Measurements from ENCODE around the gene EVPLL.
"Not testable (repeated sequence)": the region's sequence is repeated elsewhere in the genome, so short reads cannot be mapped to it uniquely, and the experiment has no call there.

Gene EVPLL

GRCh38 chr17:18363101-18364049, 14.2 kb upstream of the EVPLL start, which contains the start of gene SHMT1:
Gene SHMT1 (minus strand): TSS chr17:18363550. CDS start chr17:18355981, 7,569 bp downstream.
- no peaks in the 10 kb centered on the region for H3K9me3 ChIP-seq
- H3K4me1 ChIP-seq: peaks cover 8% of the 10 kb centered on the region
- peaks cover 18% of the 10 kb centered on the region for H3K36me3 ChIP-seq (replicated peaks)
- in situ Hi-C loops (cut with MboI; ENCODE audit: low sequenced_read_pairs): loop anchor here (25.0 kb wide), 1 partner anchor 199 kb away; no protein-coding TSS in a partner anchor
- H3K27me3 ChIP-seq (ENCODE audit: low read depth): no peaks in the 10 kb centered on the region
- DNase-seq (ENCODE audit: low spot score in 2 of 2): peak; percentile 95 to 96
- peak within 1 kb of the TSS; percentile 87 for H3K4me3 ChIP-seq

DNA sequence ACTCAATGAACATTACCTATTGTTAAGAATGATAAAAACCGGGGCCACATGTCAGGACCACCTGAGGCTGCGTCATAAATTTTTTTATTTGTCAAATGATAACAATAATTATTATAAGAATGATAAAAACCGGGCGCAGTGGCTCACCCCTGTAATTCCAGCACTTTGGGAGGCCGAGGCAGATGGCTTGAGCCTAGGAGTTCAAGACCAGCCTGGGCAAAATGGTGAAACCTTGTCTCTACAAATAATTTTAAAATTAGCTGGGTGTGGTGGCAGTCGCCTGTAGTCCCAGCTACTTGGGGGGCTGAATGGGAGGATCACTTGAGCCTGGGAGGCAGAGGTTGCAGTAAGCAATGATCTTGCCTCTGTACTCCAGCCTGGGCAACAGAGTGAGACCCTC, 13.4 kb upstream of the EVPLL start:
- in situ Hi-C loops (cut with MboI; ENCODE audit: low sequenced_read_pairs): loop anchor here (25.0 kb wide), 1 partner anchor 198 kb away; no protein-coding TSS in a partner anchor
- Histone ChIP-seq H3K27me3 (ENCODE audit: low read depth) (no peaks in the 10 kb centered on the region), H3K4me3 (no peak overlapping the region), H3K4me1 (peaks cover 8% of the 10 kb centered on the region), H3K9me3 (no peaks in the 10 kb centered on the region), H3K36me3 (replicated peaks) (peaks cover 11% of the 10 kb centered on the region)
- no peak for DNase-seq (ENCODE audit: low spot score in 2 of 2)

DNA sequence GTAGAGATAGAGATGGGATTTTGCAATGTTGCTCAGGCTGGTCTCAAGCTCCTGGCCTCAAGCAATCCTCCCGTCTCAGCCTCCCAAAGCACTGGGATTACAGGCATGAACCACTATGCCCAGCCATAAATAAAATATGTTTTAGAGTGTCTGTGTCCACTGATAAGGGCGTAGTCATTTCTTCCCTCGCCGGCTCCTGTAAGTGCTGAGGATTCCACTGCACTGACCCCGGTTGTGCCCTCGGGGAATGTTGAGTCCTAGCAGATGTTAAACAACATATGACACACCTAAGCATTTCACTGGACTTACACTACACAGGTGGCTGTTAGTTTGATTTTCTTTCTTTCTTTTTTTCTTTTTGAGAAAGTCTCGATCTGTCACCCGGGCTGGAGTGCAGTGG, 8.6 kb upstream of the EVPLL start:
- H3K9me3 ChIP-seq: no peaks in the 10 kb centered on the region
- no peak overlapping the region for H3K4me3 ChIP-seq
- no peaks in the 10 kb centered on the region for H3K4me1 ChIP-seq
- no peaks in the 10 kb centered on the region for H3K27me3 ChIP-seq (ENCODE audit: low read depth)
- no peaks in the 10 kb centered on the region for H3K36me3 ChIP-seq (replicated peaks)
- no peak for DNase-seq (ENCODE audit: low spot score in 2 of 2)
- in situ Hi-C loops (cut with MboI; ENCODE audit: low sequenced_read_pairs): loop anchor here (25.0 kb wide), 1 partner anchor 193 kb away; no protein-coding TSS in a partner anchor

GRCh38 chr17:18370761-18371160, 6.8 kb upstream of the EVPLL start:
- in situ Hi-C loops (cut with MboI; ENCODE audit: low sequenced_read_pairs): loop anchor here (25.0 kb wide), 1 partner anchor 192 kb away; no protein-coding TSS in a partner anchor
- DNase-seq (ENCODE audit: low spot score in 2 of 2): no peak
- no peaks in the 10 kb centered on the region for H3K36me3 ChIP-seq (replicated peaks)

GRCh38 chr17:18371455-18371854, 6.1 kb upstream of the EVPLL start:
- Histone ChIP-seq H3K36me3 (replicated peaks) (no peaks in the 10 kb centered on the region), H3K9me3 (no peaks in the 10 kb centered on the region; the same call in 1 of the 2 replicates), H3K4me3 (no peak overlapping the region), H3K27me3 (ENCODE audit: low read depth) (no peaks in the 10 kb centered on the region), H3K4me1 (no peaks in the 10 kb centered on the region)
- in situ Hi-C loops (cut with MboI; ENCODE audit: low sequenced_read_pairs): loop anchor here (25.0 kb wide), 1 partner anchor 191 kb away; no protein-coding TSS in a partner anchor
- no peak for DNase-seq (ENCODE audit: low spot score in 2 of 2)

More at GRCh38 chr17:18370761-18371160, 6.8 kb upstream of the EVPLL start:
- Histone ChIP-seq H3K4me1 (no peaks in the 10 kb centered on the region), H3K9me3 (no peaks in the 10 kb centered on the region; the same call in 1 of the 2 replicates), H3K27me3 (ENCODE audit: low read depth) (no peaks in the 10 kb centered on the region), H3K4me3 (no peak overlapping the region)

DNA sequence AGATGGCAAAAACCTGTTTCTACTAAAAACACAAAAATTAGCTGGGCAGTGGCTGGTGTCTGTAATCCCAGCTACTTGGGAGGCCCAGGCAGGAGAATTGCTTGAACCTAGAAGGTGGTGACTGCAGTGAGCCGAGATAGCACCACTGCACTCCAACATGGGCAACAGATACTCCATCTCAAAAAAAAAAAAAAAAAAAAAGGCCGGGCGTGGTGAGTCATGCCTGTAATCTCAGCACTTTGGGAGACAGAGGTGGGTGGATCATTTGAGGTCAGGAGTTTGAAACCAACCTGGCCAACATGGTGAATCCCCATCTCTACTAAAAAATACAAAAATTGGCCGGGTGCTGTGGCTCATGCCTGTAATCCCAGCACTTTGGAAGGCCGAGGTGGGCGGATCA, 4.4 kb upstream of the EVPLL start:
- not testable (repeated sequence) for H3K9me3 ChIP-seq; DNase-seq (ENCODE audit: low spot score in 2 of 2)
- in situ Hi-C loops (cut with MboI; ENCODE audit: low sequenced_read_pairs): loop anchor here (25.0 kb wide), 1 partner anchor 189 kb away; no protein-coding TSS in a partner anchor

DNA sequence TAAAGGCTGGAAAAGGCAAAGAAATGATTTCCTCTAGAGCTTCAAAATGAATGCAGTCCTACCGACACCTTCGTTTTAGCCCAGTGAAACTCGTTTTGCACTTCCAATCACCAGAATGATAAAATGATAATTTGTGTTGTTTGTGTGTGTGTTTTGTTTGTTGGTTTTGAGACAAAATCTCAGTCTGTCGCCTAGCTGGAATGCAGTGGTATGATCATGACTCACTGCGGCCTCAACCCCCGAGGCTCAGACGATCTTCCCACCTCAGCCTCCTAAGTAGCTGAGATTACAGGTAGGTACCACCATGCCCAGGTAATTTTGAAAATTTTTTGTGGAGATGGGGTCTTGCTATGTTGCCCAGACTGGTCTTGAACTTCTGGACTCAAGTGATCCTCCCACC, 3.4 kb upstream of the EVPLL start:
- no peak for DNase-seq (ENCODE audit: low spot score in 2 of 2)
- no peak overlapping the region for H3K4me3 ChIP-seq

More for the DNA sequence above, 4.4 kb upstream of the EVPLL start:
- not testable (repeated sequence) for H3K4me3 ChIP-seq; H3K36me3 ChIP-seq (replicated peaks); H3K27me3 ChIP-seq (ENCODE audit: low read depth); H3K4me1 ChIP-seq

DNA sequence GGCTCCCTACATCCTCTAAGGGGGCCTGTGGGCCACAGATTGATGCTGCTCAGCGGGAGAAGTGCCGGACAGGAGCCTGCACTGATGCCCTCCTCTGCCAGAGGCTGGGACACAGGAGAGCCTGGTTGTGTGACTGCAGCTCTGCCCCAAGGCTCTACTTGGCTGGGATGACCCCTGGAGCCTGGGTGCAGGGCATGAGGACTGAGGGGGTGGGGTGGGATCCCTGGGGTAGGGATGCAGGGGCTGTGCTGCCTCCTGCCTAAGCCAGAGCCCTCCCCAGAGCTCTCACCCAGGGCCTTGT, 577 bp downstream of the EVPLL start:
- H3K27me3 ChIP-seq (ENCODE audit: low read depth): no peaks in the 10 kb centered on the region
- H3K4me1 ChIP-seq: no peaks in the 10 kb centered on the region
- no peaks in the 10 kb centered on the region; the same call in 1 of the 2 replicates for H3K9me3 ChIP-seq
- H3K36me3 ChIP-seq (replicated peaks): no peaks in the 10 kb centered on the region
- no peak overlapping the region for H3K4me3 ChIP-seq
- in situ Hi-C loops (cut with MboI; ENCODE audit: low sequenced_read_pairs): loop anchor here (25.0 kb wide), 1 partner anchor 1566 kb away; no protein-coding TSS in a partner anchor
- no peak for DNase-seq (ENCODE audit: low spot score in 2 of 2)

More for the DNA sequence above, 3.4 kb upstream of the EVPLL start:
- Histone ChIP-seq H3K9me3 (no peaks in the 10 kb centered on the region; the same call in 1 of the 2 replicates), H3K36me3 (replicated peaks) (no peaks in the 10 kb centered on the region), H3K27me3 (ENCODE audit: low read depth) (no peaks in the 10 kb centered on the region), H3K4me1 (no peaks in the 10 kb centered on the region)
- in situ Hi-C loops (cut with MboI; ENCODE audit: low sequenced_read_pairs): loop anchor here (25.0 kb wide), 1 partner anchor 188 kb away; no protein-coding TSS in a partner anchor

- H3K9me3 ChIP-seq; H3K4me1 ChIP-seq; H3K4me3 ChIP-seq; H3K36me3 ChIP-seq (replicated peaks); DNase-seq (ENCODE audit: low spot score in 2 of 2); H3K27me3 ChIP-seq (ENCODE audit: low read depth): not testable (repeated sequence)
- in situ Hi-C loops (cut with MboI; ENCODE audit: low sequenced_read_pairs): loop anchor here (25.0 kb wide), 1 partner anchor 1566 kb away; no protein-coding TSS in a partner anchor
Measured at GRCh38 chr17:18378614-18379013, 1.0 kb downstream of the EVPLL start.

- Histone ChIP-seq H3K27me3 (ENCODE audit: low read depth) (no peaks in the 10 kb centered on the region), H3K36me3 (replicated peaks) (no peaks in the 10 kb centered on the region), H3K4me1 (no peaks in the 10 kb centered on the region), H3K9me3 (no peaks in the 10 kb centered on the region; the same call in 1 of the 2 replicates), H3K4me3 (no peak overlapping the region)
- DNase-seq (ENCODE audit: low spot score in 2 of 2): no peak
- in situ Hi-C loops (cut with MboI; ENCODE audit: low sequenced_read_pairs): loop anchor here (25.0 kb wide), 1 partner anchor 1567 kb away; no protein-coding TSS in a partner anchor
Measured at GRCh38 chr17:18379246-18380146, 1.9 kb downstream of the EVPLL start.

DNA sequence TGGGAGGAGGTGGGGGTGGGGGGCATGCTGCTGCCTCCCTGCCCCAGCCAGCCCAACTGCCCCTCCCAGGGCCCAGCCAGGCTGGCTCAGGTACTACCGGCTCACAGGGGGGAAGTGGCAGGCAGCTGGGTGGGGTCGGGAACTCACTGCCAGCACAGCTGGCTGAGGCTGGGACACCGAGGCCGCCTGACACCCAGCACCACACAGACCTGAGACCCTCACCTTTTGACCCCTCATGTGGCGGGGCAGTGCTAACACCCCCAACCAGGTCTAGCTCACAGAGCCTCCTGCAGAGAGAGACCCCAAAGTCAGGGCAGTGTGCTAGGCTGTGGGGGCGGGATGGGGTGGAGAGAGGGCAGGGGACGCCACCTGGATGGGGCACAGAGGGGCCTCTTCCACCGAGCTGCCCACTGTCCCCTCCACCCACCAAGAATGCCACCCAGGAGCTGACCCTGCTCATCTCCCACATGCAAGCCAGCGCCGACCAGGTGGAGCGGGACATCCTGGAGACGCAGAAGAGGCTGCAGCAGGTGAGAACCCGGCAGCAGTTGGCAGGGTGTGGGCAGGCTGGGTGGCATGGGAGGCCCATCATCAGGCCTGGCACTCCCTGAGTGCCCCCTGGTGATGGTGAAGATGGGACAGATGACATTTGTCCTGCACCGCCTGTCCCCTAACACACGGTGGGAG, 3.0 kb downstream of the EVPLL start:
- no peaks in the 10 kb centered on the region for H3K27me3 ChIP-seq (ENCODE audit: low read depth)
- in situ Hi-C loops (cut with MboI; ENCODE audit: low sequenced_read_pairs): loop anchor here (25.0 kb wide), 1 partner anchor 1568 kb away; no protein-coding TSS in a partner anchor
- H3K36me3 ChIP-seq (replicated peaks): no peaks in the 10 kb centered on the region
- no peaks in the 10 kb centered on the region for H3K9me3 ChIP-seq
- no peak overlapping the region for H3K4me3 ChIP-seq
- DNase-seq (ENCODE audit: low spot score in 2 of 2): no peak
- no peaks in the 10 kb centered on the region for H3K4me1 ChIP-seq

DNA sequence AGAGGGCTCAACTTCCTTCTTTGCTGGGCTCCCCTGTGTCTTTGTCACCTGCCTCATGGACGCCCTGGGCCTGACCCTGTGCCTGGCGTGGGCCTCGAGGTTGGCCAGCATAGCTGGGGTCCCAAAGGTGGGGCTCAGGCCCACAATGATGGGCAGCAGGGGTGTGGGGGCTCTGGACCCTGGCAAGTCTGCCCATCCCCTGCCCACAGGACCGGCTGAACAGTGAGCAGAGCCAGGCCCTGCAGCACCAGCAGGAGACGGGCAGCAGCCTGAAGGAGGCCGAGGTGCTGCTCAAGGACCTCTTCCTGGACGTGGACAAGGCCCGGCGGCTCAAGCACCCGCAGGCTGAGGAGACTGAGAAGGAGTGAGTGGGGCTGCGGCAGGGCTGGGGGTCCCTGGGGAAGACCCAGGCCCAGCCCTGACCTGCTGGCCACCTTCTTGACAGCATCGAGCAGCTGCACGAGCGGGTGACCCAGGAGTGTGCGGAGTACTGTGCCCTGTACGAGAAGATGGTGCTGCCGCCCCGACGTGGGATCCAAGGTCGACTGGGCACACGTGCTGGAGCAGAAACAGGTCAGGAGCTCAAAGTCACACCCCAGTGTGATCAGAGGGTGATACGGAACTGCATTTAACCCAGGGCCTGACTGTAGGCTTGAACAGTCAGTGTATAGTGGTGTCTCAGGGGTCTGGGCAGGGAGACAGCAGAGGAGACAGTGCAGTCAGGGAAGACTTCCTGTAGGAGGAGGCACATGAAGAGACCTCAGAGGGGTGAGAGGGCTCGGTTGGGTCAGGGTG, 3.8 kb downstream of the EVPLL start:
- Histone ChIP-seq H3K9me3 (no peaks in the 10 kb centered on the region), H3K36me3 (replicated peaks) (no peaks in the 10 kb centered on the region), H3K4me3 (no peak overlapping the region), H3K27me3 (ENCODE audit: low read depth) (no peaks in the 10 kb centered on the region), H3K4me1 (no peaks in the 10 kb centered on the region)
- in situ Hi-C loops (cut with MboI; ENCODE audit: low sequenced_read_pairs): loop anchor here (25.0 kb wide), 1 partner anchor 1569 kb away; no protein-coding TSS in a partner anchor
- DNase-seq (ENCODE audit: low spot score in 2 of 2): no peak

Measured in HAP-1 (cell line).